ENCODE results near the gene TMEM165.
"Not testable (repeated sequence)": the region's sequence is repeated elsewhere in the genome, so short reads cannot be mapped to it uniquely, and the experiment has no call there.

Gene TMEM165

GRCh38 chr4:55395529-55396307 is at the start of gene TMEM165:
Gene TMEM165, plus strand, starts transcription at chr4:55395957. Its CDS starts 233 bp downstream, at chr4:55396190.
- peak; percentile 83 for DNase-seq

GRCh38 chr4:55345980-55346850 is 49.5 kb upstream of the TMEM165 start, which contains the start of gene SRD5A3:
Gene SRD5A3, plus strand, starts transcription at chr4:55346242. Its CDS starts 95 bp downstream, at chr4:55346337.
- DNase-seq: peak; percentile 65

- DNase-seq: no peak
Observed at GRCh38 chr4:55346851-55347255, 48.9 kb upstream of the TMEM165 start.

- DNase-seq: no peak
Observed at GRCh38 chr4:55347610-55348228, 48.0 kb upstream of the TMEM165 start.

GRCh38 chr4:55348466-55348865 is 47.3 kb upstream of the TMEM165 start:
- no peak for DNase-seq

GRCh38 chr4:55350870-55351269 is 44.9 kb upstream of the TMEM165 start:
- not testable (repeated sequence) for DNase-seq

GRCh38 chr4:55351824-55352223 is 43.9 kb upstream of the TMEM165 start:
- no peak for DNase-seq

GRCh38 chr4:55352726-55353125 is 43.0 kb upstream of the TMEM165 start:
- no peak for DNase-seq

GRCh38 chr4:55353228-55353747 is 42.5 kb upstream of the TMEM165 start:
- not testable (repeated sequence) for DNase-seq

- DNase-seq: no peak
Observed at GRCh38 chr4:55354648-55355047, 41.1 kb upstream of the TMEM165 start.

- no peak for DNase-seq
Observed at GRCh38 chr4:55355555-55355954, 40.2 kb upstream of the TMEM165 start.

- DNase-seq: no peak
Observed at GRCh38 chr4:55356991-55357461, 38.7 kb upstream of the TMEM165 start.

GRCh38 chr4:55358246-55358645 is 37.5 kb upstream of the TMEM165 start:
- no peak for DNase-seq

- peak; percentile 29 for DNase-seq
Observed at GRCh38 chr4:55358668-55359067, 37.1 kb upstream of the TMEM165 start.

- no peak for DNase-seq
Observed at GRCh38 chr4:55359397-55359916, 36.3 kb upstream of the TMEM165 start.

GRCh38 chr4:55362938-55363337 is 32.8 kb upstream of the TMEM165 start:
- not testable (repeated sequence) for DNase-seq

- DNase-seq: no peak
Observed at GRCh38 chr4:55363691-55364351, 31.9 kb upstream of the TMEM165 start.

- DNase-seq: no peak
Observed at GRCh38 chr4:55364691-55365344, 30.9 kb upstream of the TMEM165 start.

- DNase-seq: no peak
Observed at GRCh38 chr4:55365345-55365728, 30.4 kb upstream of the TMEM165 start.

GRCh38 chr4:55366621-55367020 is 29.1 kb upstream of the TMEM165 start:
- no peak for DNase-seq

- DNase-seq: no peak
Observed at GRCh38 chr4:55367084-55367722, 28.6 kb upstream of the TMEM165 start.

Measured in CD4-positive, alpha-beta T cell treated with Interleukin-4 for 4 hours (primary cell).